NCI-H526 (cell line): ENCODE results near the gene ATP5PF.
"Not testable (repeated sequence)": the region's sequence is repeated elsewhere in the genome, so short reads cannot be mapped to it uniquely, and the experiment has no call there.

ENCODE experiments used
- DNase-seq, 2 experiments: peaks; one replicate each; lab custom pipeline; 2025; lab: John Stamatoyannopoulos, UW

ATP5PF gene

GRCh38 chr21:25734904-25735645 lies at the start of gene ATP5PF, which contains the start of gene GABPA:
Gene ATP5PF (minus strand): TSS chr21:25734904. CDS start chr21:25729794, 5,110 bp downstream.
Gene GABPA (plus strand): TSS chr21:25734972. CDS start chr21:25741599, 6,627 bp downstream.
- peak; percentile 97 to 98 for DNase-seq

DNA sequence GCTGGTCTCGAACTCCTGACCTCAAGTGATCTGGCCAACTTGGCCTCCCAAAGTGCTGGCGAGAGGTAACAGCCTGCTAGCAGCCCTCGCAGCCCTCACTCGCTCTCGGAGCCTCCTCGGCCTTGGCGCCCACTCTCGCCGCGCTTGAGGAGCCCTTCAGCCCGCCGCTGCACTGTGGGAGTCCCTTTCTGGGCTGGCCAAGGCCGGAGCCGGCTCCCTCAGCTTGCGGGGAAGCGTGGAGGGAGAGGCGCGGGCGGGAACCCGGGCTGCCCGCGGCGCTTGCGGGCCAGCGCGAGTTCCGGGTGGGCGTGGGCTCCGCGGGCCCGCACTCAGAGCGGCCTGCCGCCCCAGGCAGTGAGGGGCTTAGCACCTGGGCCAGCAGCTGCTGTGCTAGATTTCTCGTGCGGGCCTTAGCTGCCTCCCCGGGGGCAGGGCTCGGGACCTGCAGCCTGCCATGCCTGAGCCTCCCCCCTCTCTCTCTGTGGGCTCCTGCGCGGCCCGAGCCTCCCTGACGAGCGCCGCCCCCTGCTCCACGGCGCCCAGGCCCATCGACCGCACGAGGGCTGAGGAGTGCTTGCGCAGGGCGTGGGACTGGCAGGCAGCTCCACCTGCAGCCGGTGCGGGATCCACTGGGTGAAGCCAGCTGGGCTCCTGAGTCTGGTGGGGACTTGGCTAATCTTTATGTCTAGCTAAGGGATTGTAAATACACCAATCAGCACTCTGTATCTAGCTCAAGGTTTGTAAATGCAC lies 43.6 kb upstream of the ATP5PF start:
- not testable (repeated sequence) for DNase-seq

- DNase-seq: no peak
These were observed 41.7 kb upstream of the ATP5PF start for GRCh38 chr21:25776440-25776839.

GRCh38 chr21:25772686-25773085 lies 38.0 kb upstream of the ATP5PF start:
- no peak for DNase-seq

DNA sequence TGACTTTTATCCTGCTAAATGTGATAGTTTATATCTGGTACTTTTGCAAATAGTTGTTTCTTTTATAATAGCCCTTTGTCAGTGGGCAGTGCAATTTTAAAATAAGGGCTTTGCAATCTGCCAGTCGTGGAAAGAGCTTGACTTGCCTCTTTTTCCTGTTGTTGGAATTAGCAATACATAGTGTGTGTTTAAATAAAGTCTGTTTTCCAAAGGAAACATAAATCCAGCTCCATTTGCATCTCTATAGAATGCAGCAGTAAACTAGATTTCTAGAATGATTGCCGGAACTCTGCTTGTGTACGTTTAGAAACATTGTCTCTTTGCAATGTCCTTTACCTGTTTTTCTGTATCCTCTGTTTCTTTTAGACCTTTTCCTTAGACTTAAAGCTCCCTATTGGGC lies 33.2 kb upstream of the ATP5PF start:
- no peak for DNase-seq

DNA sequence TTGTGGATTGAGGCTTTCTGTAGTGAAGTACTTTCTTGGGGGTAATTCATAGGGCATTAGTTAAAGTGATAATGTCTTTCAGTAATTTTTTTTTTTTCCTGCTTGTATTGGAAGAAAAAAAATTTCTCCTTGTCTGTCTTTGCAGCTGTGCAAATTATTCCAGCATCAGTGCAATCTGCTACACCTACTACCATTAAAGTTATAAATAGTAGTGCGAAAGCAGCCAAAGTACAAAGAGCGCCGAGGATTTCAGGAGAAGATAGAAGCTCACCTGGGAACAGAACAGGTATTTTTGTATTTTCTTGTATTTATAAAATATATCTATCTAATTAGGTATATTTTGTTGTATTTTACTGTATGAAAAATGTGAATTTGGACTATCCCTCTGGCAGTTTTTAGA lies 29.4 kb upstream of the ATP5PF start:
- no peak for DNase-seq

GRCh38 chr21:25760677-25761076 lies 26.0 kb upstream of the ATP5PF start:
- DNase-seq: no peak

- no peak for DNase-seq
These were observed 25.4 kb upstream of the ATP5PF start for GRCh38 chr21:25760061-25760460.

- DNase-seq: no peak
These were observed 24.9 kb upstream of the ATP5PF start for GRCh38 chr21:25759573-25759972.

- DNase-seq: no peak
These were observed 22.8 kb upstream of the ATP5PF start for GRCh38 chr21:25757531-25757930.

GRCh38 chr21:25756190-25756932 lies 21.7 kb upstream of the ATP5PF start:
- DNase-seq: no peak

DNA sequence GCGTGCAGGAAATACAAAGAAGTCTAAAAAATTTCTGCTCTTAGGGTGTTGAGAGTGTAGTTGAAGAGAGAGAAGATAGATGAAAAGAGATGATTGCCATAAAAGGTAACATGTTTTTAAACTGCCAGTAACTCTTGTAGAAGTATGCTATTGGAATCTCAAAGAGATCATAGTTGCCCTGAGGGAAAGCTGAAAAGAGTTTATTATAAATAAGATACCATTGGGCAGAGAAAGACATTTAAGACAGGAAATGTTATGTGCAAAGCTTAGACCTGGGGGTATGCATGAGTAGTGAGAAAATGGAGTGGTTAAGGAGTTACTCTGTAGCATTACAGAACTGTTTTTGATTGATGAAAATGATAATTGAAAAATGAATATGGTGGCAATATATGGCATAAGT lies 17.7 kb upstream of the ATP5PF start:
- DNase-seq: no peak

GRCh38 chr21:25750085-25750484 lies 15.4 kb upstream of the ATP5PF start:
- no peak for DNase-seq

DNA sequence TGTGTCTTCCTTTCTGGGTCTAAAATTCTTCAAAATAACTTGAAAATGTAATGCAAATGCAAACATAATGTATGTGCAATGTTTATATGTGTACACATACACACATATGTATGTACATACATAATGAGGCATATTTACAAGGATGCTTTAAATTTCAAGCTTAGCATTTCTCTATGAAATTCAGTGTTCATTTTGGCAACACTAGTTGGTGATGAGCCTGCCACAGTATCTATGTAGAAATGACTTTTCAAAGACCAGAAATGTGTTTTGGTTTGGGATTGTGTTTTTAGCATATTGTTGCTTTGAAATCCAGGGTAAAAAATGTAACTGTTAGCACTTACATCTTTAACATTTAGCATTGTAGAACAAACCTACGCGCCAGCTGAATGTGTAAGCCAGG lies 10.2 kb upstream of the ATP5PF start:
- DNase-seq: no peak

- no peak for DNase-seq
These were observed 8.2 kb upstream of the ATP5PF start for GRCh38 chr21:25742900-25743299.

DNA sequence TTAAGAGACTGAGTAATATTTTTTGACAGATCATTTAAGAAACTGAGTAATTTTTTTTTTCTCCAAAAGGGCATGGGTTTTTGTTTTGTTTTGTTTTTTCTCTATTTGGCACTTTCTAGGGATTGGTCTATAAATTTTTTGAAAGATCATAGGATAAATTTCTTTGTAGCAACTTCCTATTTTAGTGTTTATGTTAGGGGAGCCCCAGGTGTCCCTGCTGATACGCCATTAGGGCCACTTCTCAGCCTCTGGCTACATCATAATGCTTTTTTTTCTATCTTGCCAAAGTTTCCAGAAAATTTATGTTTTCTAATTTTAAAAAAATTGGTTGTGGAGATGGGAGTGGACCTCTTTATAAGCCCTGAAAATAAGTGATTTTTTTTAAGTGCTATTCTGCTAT lies 2.7 kb upstream of the ATP5PF start:
- DNase-seq: no peak

- peak; percentile 80 to 91 for DNase-seq
These were observed 1.2 kb upstream of the ATP5PF start for GRCh38 chr21:25735646-25736597.

DNA sequence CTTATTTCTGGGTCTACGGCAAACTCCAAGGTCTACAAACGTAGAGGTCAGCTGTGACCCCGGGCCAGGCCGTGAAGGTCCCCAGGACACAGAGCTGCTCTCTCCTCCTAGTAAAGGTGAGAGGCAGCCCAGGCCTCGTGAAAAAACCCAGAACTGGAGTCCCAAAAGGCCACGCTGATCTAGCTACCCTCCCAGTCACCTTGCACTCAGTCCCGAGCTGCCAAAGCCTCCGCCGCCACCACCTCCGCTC lies 125 bp downstream of the ATP5PF start:
- DNase-seq: no peak

DNA sequence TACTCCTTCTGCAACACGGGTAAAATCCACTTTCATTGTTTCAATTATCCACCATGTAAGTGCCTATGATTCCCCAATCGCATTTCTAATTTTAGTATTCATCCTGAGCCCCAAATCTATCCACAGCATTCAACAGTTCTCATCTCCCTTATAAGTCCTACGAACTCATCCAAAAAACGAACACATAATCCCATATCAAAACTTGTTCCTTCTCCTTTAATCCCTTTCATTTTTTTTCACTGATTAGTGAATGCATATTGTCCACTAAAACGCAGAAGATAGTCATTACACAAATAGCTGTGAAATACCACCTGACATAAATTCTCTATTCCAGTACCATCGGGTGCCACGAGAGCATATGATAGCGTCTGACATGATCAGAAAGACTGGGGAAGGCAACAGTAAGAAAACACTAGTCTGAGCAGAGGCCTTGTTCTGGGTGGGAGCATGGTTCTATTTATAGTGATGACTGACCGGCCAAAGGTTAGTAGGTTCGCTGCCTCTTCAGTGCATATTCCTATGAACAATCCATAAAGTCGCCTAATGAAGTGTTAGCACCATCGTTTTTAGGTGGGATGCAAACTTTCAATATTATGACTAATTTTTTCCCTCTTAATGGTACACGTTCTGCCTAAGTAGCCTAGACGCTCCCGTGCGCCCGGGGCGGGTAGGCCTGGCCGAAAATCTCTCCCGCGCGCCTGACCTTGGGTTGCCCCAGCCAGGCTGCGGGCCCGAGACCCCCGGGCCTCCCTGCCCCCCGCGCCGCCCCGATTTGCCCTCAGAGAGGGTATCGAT lies 648 bp downstream of the ATP5PF start:
- DNase-seq: peak; percentile 11 to 42

GRCh38 chr21:25732091-25732760 lies 2.5 kb downstream of the ATP5PF start:
- no peak for DNase-seq
